HepG2 (cell line): ENCODE measurements around the gene CUL2. TPM values are rescaled to one million over a fixed set of nuclear protein-coding genes. Genes with fewer than 3 reads are reported as not detected.

ENCODE experiments used
- BRCA1 ChIP-seq: sonication (generic); formaldehyde crosslinking; IDR thresholded peaks from 2 replicates; pipeline ENCODE4 v1.4.0; 2020; ENCODE audit warnings: missing genetic modification reagents
- FOSL2 ChIP-seq: sonication (generic); formaldehyde crosslinking; IDR thresholded peaks from 2 replicates; pipeline ENCODE4 v1.4.0; 2020; ENCODE audit warnings: missing genetic modification reagents
- KLF12 ChIP-seq: sonication (generic); formaldehyde crosslinking; IDR thresholded peaks from 2 replicates; pipeline ENCODE4 v1.4.0; 2020; ENCODE audit warnings: missing genetic modification reagents, borderline replicate concordance
- POLR2AphosphoS2 ChIP-seq: IDR thresholded peaks from 2 replicates; pipeline ENCODE4 v1.6.1; 2011; ENCODE audit warnings: low read depth, low read length, improper control_type of control experiment
- RXRB ChIP-seq: IDR thresholded peaks from 2 replicates; pipeline ENCODE4 v1.6.1; 2016; ENCODE audit warnings: borderline replicate concordance, missing genetic modification reagents, missing compliant biosample characterization
- SIN3B ChIP-seq: fragments of 150-350 bp; IDR thresholded peaks from 2 replicates; pipeline ENCODE4 v1.6.1; 2014; ENCODE audit warnings: low read length
- SOX5 ChIP-seq: IDR thresholded peaks from 2 replicates; pipeline ENCODE4 v1.6.1; 2016; ENCODE audit warnings: borderline replicate concordance
- SP140L ChIP-seq: sonication (generic); formaldehyde crosslinking; IDR thresholded peaks from 2 replicates; pipeline ENCODE4 v1.4.0; 2020; ENCODE audit warnings: missing genetic modification reagents, borderline replicate concordance
- SRF ChIP-seq: IDR thresholded peaks from 2 replicates; pipeline ENCODE4 v1.6.1; 2011; ENCODE audit warnings: mild to moderate bottlenecking, low read depth, low read length, moderate library complexity
- ZNF263 ChIP-seq: sonication (generic); formaldehyde crosslinking; IDR thresholded peaks from 2 replicates; pipeline ENCODE4 v1.4.0; 2020; ENCODE audit warnings: missing genetic modification reagents
- ZNF510 ChIP-seq: sonication (generic); formaldehyde crosslinking; IDR thresholded peaks from 2 replicates; pipeline ENCODE4 v1.4.0; 2020; ENCODE audit warnings: low read depth, mild to moderate bottlenecking, missing genetic modification reagents
- ZNF616 ChIP-seq: sonication (generic); formaldehyde crosslinking; IDR thresholded peaks from 2 replicates; pipeline ENCODE4 v1.5.0; 2020; ENCODE audit warnings: low read depth, mild to moderate bottlenecking, missing genetic modification reagents
- ZNF878 ChIP-seq: sonication (generic); formaldehyde crosslinking; IDR thresholded peaks from 2 replicates; pipeline ENCODE4 v1.8.1; 2023; ENCODE audit warnings: mild to moderate bottlenecking, missing genetic modification reagents, moderate library complexity
- polyA plus RNA-seq, 8 experiments: library from polyadenylated mRNA; depleted of rRNA in 3 of 8; stranded (reverse) in 7 of 8; unstranded in 1 of 8; fragments of >200 nt; fragmentation: Illumina TruSeq in 4 of 8; extraction: Trizol in 4 of 8; gene quantifications; 2 replicates each; pipeline versions ENCODE4 v1.2.1 to v1.2.3, GENCODE V29; 2011 to 2016; ENCODE audit warnings: low read depth in 4 of 8, missing spikeins in 1 of 8, mixed read lengths in 1 of 8; ENCODE audit not compliant: insufficient read depth in 1 of 8
- total RNA-seq, 5 experiments: library from RNA; depleted of rRNA; stranded (reverse); fragments of >200 nt; fragmentation: Illumina TruSeq; extraction: Trizol; gene quantifications; 2 replicates each; pipeline ENCODE4 v1.2.3, GENCODE V29; 2016; ENCODE audit warnings: low read depth in 1 of 5
- TF ChIP-seq, protein P1 (sequence below), 2 experiments: sonication (generic) in 1 of 2; formaldehyde crosslinking in 1 of 2; IDR thresholded peaks; 2 replicates each; pipeline versions ENCODE4 v1.4.0 to v1.6.1; 2016 to 2020; ENCODE audit warnings: borderline replicate concordance in 1 of 2, low read depth in 1 of 2, mild to moderate bottlenecking in 1 of 2, missing genetic modification reagents in 1 of 2
- TF ChIP-seq, protein P2 (sequence below): sonication (generic); formaldehyde crosslinking; IDR thresholded peaks from 2 replicates; pipeline ENCODE4 v1.4.0; 2020; ENCODE audit warnings: missing genetic modification reagents
- TF ChIP-seq, protein P3 (sequence below): sonication (generic); formaldehyde crosslinking; IDR thresholded peaks from 2 replicates; pipeline ENCODE4 v1.4.0; 2020; ENCODE audit warnings: missing genetic modification reagents

The CUL2 gene
- total and polyA plus RNA-seq, 2 of the 13 experiments (the other 11 are each of a cell fraction or from before 2014, with no cell fraction given) = 9.6 to 33.1 TPM

DNA sequence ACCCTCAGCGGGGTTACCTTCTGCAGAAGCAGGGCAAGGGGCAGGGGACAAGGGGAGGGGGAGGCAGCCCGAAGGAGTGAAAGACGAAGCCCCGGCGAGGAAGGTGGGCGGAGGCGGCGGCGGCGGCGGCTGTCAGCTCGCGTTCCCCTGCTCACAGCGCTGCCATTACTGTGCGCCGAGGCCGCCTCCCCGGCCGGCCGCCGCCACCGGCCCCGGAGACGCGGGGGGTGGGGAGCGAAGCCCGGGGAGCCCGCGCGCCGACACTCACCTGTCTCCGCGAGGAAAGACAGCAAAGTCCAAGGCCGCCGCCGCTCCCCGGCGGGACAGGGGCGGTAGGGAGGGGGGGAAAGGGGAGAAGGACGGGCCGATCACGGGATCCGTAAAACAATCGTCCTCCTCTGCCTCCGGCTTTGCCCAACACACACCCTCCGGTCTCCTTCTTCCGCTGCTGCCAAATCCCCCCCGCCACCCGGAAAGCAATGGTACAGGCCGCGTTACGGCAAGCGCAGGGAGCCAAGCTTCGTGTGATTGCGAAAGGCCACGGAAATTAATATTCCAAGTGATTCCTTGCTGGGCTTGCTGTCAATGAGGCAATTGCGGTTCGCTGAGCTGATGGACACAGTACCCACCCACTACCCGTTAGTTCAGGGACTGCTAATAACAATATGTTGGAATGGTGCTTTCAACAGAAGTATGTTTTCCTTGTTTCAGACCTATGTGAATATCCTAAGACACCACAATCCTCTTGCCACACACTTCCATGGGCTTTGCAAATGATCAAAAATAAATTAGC, at the start of gene CUL2 (continued):
- TF ChIP-seq, protein P1, sequence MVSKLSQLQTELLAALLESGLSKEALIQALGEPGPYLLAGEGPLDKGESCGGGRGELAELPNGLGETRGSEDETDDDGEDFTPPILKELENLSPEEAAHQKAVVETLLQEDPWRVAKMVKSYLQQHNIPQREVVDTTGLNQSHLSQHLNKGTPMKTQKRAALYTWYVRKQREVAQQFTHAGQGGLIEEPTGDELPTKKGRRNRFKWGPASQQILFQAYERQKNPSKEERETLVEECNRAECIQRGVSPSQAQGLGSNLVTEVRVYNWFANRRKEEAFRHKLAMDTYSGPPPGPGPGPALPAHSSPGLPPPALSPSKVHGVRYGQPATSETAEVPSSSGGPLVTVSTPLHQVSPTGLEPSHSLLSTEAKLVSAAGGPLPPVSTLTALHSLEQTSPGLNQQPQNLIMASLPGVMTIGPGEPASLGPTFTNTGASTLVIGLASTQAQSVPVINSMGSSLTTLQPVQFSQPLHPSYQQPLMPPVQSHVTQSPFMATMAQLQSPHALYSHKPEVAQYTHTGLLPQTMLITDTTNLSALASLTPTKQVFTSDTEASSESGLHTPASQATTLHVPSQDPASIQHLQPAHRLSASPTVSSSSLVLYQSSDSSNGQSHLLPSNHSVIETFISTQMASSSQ (IDR thresholded peaks at IDR 0.05; ENCODE audit: low read depth) = no peak
- TF ChIP-seq, protein P1 (CRISPR knock-in tag; IDR thresholded peaks at IDR 0.05; ENCODE audit: borderline replicate concordance) = peak; percentile 60; the same call in 1 of the 2 replicates
- peak; percentile 64 for TF ChIP-seq FOSL2 (CRISPR knock-in tag)
- TF ChIP-seq ZNF878 (CRISPR knock-in tag) = no peak
- TF ChIP-seq SOX5 (CRISPR knock-in tag) = peak; percentile 42; the same call in 1 of the 2 replicates
- 0 out of 2 replicates have a peak, but pooled peaks have one; percentile 35 for TF ChIP-seq BRCA1 (CRISPR knock-in tag)
- TF ChIP-seq POLR2AphosphoS2 = no peak
- TF ChIP-seq SRF = no peak
- no peak for TF ChIP-seq SP140L (CRISPR knock-in tag)
- TF ChIP-seq ZNF510 (CRISPR knock-in tag) = no peak
- TF ChIP-seq ZNF263 (CRISPR knock-in tag) = peak; percentile 54; the same call in 1 of the 2 replicates
- TF ChIP-seq, protein P2, sequence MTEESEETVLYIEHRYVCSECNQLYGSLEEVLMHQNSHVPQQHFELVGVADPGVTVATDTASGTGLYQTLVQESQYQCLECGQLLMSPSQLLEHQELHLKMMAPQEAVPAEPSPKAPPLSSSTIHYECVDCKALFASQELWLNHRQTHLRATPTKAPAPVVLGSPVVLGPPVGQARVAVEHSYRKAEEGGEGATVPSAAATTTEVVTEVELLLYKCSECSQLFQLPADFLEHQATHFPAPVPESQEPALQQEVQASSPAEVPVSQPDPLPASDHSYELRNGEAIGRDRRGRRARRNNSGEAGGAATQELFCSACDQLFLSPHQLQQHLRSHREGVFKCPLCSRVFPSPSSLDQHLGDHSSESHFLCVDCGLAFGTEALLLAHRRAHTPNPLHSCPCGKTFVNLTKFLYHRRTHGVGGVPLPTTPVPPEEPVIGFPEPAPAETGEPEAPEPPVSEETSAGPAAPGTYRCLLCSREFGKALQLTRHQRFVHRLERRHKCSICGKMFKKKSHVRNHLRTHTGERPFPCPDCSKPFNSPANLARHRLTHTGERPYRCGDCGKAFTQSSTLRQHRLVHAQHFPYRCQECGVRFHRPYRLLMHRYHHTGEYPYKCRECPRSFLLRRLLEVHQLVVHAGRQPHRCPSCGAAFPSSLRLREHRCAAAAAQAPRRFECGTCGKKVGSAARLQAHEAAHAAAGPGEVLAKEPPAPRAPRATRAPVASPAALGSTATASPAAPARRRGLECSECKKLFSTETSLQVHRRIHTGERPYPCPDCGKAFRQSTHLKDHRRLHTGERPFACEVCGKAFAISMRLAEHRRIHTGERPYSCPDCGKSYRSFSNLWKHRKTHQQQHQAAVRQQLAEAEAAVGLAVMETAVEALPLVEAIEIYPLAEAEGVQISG (CRISPR knock-in tag) = peak; percentile 87
- no peak for TF ChIP-seq ZNF616 (CRISPR knock-in tag)
- TF ChIP-seq, protein P3, sequence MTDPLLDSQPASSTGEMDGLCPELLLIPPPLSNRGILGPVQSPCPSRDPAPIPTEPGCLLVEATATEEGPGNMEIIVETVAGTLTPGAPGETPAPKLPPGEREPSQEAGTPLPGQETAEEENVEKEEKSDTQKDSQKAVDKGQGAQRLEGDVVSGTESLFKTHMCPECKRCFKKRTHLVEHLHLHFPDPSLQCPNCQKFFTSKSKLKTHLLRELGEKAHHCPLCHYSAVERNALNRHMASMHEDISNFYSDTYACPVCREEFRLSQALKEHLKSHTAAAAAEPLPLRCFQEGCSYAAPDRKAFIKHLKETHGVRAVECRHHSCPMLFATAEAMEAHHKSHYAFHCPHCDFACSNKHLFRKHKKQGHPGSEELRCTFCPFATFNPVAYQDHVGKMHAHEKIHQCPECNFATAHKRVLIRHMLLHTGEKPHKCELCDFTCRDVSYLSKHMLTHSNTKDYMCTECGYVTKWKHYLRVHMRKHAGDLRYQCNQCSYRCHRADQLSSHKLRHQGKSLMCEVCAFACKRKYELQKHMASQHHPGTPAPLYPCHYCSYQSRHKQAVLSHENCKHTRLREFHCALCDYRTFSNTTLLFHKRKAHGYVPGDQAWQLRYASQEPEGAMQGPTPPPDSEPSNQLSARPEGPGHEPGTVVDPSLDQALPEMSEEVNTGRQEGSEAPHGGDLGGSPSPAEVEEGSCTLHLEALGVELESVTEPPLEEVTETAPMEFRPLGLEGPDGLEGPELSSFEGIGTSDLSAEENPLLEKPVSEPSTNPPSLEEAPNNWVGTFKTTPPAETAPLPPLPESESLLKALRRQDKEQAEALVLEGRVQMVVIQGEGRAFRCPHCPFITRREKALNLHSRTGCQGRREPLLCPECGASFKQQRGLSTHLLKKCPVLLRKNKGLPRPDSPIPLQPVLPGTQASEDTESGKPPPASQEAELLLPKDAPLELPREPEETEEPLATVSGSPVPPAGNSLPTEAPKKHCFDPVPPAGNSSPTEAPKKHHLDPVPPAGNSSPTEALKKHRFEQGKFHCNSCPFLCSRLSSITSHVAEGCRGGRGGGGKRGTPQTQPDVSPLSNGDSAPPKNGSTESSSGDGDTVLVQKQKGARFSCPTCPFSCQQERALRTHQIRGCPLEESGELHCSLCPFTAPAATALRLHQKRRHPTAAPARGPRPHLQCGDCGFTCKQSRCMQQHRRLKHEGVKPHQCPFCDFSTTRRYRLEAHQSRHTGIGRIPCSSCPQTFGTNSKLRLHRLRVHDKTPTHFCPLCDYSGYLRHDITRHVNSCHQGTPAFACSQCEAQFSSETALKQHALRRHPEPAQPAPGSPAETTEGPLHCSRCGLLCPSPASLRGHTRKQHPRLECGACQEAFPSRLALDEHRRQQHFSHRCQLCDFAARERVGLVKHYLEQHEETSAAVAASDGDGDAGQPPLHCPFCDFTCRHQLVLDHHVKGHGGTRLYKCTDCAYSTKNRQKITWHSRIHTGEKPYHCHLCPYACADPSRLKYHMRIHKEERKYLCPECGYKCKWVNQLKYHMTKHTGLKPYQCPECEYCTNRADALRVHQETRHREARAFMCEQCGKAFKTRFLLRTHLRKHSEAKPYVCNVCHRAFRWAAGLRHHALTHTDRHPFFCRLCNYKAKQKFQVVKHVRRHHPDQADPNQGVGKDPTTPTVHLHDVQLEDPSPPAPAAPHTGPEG = no peak
- TF ChIP-seq RXRB = 0 out of 2 replicates have a peak, but pooled peaks have one; percentile 29
- TF ChIP-seq SIN3B = no peak; the same call in 1 of the 2 replicates
- TF ChIP-seq KLF12 = no peak
